ENCODE results near the gene NOTUM.

The NOTUM gene

DNA sequence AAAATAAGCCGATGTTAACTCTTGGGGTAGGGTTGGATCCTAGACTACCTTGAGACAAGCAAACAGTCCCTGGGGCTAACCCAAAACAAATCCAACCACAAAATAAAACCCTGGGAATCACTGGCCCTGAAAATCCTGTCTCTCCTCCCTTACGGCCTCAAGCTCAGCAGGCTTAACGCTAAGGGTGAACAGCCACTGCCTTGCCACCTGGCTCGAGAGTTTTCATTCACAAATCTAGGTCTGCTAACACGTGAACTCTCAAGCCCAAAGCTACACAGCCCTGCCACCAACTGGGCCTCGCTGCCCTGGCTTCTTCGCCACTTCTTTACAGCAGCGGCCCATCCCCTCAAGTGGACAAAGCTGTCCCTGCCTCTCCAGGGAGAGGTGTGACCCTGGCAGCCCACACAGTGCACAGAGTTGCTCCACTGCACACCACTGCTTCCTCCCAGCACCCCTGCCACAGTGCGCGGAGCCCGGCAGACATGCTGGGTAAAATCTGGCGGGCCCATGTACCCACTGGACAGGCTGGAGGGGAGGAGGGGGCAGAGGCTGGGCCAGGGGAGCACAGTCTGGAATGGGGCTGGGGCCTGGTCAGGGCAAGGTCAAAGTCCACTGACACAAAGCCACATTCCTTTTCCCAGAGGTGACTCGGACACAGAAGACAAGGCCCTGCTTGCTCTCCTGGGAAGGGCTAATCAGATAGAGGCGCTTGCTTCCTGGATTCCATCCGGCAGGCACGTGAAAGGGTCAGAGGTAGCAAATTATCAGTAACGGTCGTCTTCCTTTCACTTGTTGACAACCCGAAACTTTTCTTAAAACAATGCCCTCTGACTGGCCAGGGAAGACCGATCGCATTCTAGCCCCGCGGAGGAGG is 50.8 kb downstream of the NOTUM start:
- no peak for DNase-seq (ENCODE audit: low spot score)

DNA sequence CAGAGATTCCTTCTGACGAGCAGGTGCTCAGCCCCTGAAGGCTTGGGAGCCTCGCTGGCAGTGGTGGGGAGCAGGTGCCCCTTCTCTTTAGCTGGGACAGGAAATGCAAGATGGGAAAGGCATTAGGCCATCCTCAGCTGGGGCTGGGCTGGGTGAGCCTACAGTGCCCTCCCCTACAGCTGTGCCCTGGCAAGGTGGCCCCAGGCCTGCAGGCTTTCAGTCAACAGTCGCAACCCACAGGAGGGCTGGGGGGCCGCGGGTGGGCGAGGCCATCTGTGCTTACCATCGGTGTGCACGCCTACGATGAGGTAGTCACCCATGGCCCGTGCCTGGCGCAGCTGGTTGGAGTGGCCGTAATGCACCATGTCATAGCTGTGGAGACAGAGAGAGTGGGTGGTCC is 51.8 kb downstream of the NOTUM start:
- DNase-seq (ENCODE audit: low spot score) = no peak

DNA sequence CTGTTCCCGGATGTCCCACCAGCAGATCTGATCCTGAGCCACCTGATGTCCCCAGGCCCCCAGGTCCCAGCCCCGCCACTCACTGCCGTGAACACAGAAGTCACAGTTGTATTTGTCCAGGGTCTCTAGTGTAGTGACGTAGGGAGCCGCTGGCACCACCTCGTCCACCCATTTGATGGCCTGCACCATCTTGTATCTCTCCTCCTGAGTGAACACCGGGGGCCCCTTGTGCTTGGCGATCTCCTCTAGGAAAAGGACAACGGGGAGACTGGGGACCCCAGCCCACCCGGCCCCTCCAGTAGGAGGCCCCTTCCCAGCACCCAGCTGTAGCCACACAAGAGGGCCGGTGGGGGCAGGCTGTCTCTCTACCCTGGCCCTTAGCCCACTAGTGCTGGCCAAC is 52.2 kb downstream of the NOTUM start:
- DNase-seq (ENCODE audit: low spot score) = no peak

DNA sequence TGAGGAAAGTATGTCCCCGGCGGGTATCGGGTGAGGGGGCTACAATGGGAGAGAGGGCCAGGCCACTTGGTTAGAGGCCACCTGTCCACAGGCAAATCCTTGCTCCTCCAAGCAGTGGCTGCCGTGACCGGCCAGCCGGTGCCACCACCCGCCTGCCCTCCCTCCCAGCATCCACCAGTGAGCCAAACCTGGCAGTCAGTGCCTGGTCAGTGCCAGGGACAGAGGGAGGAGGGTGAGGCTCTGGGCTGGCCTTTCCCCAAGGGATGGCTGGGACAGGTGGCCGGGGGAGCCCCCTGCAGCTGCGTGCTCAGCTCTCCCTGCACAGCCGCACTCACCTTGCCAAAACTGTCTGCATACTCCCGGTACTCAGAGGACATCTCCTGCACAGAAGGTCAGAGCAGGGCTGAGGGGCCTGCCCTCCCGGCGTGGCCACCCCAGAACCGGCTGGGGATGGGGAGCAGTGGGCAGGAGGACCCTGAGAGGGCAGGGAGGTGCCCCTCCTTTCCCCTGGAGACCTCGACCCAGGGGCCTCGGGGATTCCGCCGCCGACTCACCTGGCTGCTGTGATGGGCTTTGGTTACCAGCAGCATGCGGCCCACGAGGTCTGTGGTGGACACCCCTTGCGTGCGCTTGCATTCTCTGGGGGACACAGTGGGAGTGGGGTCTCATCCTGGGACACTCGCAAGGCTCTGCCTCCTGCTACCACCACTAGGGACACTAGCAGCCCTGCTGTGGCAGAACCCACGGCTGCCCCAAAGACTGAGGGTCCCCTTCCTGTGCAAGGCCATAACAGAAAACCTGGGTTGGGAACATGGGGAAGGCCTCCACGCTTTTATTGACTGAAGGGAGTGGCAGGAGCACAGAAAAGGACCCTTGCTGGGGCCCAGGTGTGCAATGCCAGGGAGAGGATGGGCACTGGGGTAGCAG is 53.5 kb downstream of the NOTUM start:
- no peak for DNase-seq (ENCODE audit: low spot score)

DNA sequence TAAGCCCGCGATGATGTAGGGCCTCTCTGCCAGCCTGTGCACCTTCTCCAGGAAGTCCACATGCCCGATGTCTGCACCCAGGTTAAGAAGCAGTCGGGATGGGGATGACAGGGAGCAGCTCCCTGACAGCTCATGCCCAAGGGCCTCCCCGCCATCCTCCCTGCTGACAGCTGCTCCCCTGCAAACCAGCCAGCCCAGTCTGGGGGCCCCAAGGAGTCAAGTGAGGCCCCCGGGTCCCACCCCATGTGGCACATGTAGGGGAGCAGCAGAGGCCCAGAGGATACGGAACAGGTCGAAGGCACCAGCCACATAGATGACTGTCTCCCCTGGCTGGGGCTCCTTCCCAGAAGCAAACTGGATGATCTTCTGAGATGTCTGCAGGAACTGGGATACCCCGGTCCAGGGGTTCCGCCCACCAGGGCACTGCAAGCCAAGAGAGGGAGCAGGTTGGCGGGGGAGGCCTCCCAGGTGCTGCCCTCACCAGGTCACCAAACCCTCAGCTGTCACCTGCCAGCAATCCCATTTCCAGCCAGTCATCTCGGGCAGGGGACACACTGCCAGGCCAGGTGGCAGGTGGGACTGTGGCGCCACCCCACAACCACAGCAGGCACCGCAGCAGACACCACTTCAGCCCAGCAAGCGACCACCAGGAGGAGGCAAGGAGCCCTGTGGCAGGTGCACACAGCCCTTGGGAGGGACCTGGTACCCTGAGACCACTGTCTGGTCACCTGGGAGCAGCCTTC is 54.3 kb downstream of the NOTUM start:
- no peak for DNase-seq (ENCODE audit: low spot score)

DNA sequence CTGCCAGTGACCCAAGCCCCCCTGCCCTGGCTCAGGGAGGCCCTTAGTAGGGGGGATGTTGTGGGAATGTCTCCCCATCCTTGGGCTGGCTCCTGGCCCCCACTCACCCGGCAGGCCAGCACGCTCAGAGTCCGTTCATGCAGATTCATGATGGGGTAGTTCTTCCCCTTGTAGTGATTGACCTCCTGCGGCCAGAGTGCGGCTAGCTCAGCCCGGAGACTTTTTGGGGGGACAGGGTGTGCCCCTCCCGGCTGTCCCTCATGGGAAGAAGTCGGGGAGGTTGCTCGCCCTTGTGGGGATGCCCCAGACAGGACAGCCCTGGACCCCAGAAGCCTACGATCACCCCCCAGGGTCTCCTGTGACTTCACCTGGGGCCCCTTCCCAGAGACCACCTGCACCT is 55.0 kb downstream of the NOTUM start:
- DNase-seq (ENCODE audit: low spot score) = no peak

DNA sequence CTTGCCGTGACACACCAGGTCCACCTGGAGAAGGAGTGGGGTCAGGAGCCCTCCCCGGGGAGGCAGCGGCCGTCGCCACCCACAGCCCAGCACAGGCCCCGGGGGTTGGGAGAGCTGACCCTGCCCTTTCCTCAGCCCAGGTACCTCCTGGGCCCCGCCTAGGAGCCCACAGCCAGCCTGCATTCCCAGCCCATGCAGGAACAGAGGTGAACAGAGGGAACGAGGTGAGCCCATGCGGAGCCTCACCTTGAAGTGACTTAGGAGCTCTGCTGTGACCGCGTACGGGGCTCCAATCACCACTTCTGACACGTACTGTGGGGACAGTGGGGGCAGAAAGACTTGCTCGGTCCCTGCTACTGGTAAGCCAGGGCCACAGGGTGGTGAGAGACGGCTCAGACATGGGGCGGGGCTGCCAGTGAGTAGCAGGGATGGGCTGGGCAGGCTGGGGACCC is 55.5 kb downstream of the NOTUM start:
- no peak for DNase-seq (ENCODE audit: low spot score)

DNA sequence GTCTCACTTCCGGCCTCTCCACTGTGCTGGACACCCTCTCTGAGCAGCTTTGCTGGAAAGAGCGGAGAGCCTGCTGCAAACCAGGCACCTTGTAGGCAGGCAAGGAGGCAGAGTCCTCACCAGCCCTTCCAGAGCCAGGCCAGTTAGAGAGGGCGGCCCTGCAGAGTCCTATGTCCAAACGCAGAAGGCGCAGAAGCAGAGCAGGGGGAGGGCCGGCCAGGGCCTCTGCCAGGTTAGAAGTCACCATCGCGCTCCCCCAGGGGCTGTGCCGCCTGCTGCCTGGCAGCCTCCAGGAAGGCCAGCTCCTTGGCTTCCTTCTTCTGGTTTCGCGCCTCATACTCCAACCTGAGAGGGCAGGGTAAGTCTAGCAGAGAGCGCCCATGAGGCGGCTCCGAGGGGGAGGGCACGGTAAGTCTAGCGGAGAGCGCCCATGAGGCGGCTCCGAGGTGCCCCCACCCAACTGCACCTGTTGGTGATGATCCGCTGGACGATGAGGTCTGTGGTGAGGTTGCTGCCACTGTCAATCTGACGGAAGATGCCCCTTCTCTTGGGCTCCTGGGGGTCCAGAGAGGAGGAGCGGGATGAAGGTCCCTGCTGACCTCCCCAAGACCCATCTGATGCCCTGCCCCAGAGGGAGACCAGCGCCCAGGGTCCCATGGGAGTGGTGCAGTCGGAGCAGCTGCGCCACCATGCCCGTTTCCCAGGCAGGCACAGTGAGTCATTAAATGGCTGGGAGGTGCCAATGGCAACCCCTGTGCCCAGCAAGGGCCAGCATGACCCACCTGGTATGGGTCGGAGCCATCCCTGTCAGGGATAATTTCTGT is 56.2 kb downstream of the NOTUM start:
- no peak for DNase-seq (ENCODE audit: low spot score)

DNA sequence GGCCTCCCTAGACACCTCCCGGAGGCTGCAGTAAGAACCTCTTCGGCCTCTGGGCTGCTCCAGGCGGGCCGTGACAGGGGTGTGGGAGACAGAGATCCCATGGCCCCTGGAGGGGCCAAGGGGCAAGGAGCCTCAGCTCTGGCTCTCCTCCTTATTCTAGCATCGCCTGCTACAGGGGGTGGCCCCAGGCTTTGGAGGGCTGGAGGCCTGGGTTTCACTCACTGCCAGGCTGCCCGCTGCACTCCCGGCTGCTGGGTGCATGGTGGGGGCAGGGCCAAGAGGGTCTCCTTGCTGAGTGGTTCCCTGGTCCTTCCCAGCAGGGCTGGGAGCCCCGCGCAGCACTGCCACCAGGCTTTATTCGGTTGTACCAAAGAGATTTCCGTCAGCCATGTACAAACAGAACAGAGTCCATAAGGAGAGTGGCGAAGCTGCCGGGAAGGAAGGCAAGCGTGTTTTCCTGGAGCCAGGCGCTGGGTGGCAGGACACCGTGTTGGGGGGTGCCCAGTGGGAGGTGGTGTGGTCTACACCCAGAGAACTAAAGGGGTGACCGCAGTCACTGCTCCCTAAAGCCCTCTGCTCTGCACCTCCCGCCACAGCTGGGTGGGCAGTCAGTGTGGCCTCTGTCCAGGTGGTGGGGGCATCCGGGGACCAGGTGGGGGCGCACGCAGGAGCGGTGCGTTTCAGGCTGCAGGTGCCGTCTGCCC is 56.9 kb downstream of the NOTUM start:
- no peak for DNase-seq (ENCODE audit: low spot score)

DNA sequence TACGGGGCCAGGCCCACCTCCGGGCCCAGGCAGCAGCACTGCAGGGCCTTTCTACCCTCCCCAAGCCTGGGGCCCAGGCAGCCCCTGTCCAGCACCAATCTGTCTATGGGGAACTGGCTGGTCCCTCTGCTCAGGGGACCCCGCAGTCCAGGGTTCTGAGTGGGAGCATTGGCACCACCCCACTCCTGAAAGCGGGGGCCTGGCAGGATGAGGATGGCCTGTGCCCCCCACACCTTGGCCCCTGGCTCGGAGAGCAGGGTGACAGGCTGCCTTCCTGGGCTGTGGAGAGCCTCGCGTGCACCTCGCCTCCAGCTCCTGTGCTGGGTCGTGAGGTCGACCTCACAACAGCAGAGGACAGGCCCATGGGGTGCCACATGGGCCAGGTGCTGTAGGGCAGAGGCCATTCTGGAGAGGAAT is 57.6 kb downstream of the NOTUM start:
- no peak for DNase-seq (ENCODE audit: low spot score)

DNA sequence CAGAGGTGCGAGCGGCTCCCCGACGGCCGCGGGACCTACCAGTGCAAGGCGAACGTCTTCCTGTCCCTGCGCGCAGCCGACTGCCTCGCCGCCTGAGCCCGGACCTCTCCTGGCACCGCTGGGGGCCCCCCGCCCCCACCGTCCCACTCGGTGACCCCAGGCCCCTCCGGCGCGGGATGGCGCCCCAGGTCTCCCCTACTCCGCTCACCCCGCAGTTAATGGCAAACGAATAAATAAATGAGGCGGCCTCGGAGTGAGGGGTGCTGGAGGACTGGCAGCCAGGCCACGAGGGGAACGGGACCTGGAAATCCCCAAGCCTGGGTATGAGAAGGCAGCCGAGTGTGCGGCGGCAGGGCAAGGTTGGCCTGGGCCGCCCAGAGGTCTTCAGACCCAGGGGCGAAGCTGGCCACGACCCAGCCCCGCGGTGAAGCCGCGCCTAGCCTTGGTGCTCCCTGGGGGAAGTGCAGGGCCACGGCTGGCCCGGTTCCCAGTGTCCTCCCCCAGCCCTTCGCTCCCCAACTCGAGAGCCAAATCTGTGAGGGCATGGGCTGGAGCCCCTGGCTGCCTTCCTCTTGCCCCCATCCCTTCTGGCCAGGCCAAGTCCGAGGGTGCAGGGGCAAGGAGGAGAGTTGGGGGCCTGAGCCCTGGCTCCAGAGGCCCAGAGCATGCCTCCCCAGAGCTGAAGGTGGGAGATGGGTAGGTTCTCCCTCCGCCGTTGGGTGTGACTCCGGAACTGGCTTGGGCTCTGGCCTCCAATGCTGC is 58.2 kb downstream of the NOTUM start:
- DNase-seq (ENCODE audit: low spot score) = no peak
